OCI-LY7 (cell line): ENCODE data around the gene ENKUR.

Experiments
- EZH2phosphoT487 ChIP-seq: fragments of 200-600 bp; sonication (generic); IDR thresholded peaks from 2 replicates; pipeline ENCODE4 v1.6.1; 2018; ENCODE audit warnings: low read depth, borderline replicate concordance, mild to moderate bottlenecking, mixed run types, antibody characterized with exemption, low read length, moderate library complexity, mixed read lengths
- TF ChIP-seq, protein P1 (sequence below): fragments of 200-600 bp; sonication (generic); conservative IDR thresholded peaks from 2 replicates; pipeline ENCODE4 v1.5.1; 2014; ENCODE audit warnings: mild to moderate bottlenecking, antibody characterized with exemption, low read length, moderate library complexity, mixed read lengths

DNA sequence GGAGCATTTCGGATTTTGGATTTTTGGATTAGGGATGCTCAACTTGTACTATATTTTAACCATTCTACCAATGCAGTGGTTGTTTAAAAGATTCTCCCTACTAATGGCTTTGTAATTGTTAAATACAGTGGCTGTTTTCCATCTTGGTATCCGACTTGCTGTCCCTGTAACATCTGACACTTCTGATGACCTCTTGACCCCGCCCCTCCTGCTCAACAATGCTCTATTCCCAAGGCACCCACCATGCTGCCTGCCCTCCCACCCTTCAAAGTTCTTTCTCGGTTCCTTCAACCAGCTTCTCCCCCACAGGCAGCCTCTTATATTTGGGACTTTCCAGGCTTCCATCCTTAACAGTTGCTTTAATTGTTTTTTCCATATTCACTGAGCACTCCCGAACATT, 65.5 kb downstream of the ENKUR start:
- TF ChIP-seq, protein P1, sequence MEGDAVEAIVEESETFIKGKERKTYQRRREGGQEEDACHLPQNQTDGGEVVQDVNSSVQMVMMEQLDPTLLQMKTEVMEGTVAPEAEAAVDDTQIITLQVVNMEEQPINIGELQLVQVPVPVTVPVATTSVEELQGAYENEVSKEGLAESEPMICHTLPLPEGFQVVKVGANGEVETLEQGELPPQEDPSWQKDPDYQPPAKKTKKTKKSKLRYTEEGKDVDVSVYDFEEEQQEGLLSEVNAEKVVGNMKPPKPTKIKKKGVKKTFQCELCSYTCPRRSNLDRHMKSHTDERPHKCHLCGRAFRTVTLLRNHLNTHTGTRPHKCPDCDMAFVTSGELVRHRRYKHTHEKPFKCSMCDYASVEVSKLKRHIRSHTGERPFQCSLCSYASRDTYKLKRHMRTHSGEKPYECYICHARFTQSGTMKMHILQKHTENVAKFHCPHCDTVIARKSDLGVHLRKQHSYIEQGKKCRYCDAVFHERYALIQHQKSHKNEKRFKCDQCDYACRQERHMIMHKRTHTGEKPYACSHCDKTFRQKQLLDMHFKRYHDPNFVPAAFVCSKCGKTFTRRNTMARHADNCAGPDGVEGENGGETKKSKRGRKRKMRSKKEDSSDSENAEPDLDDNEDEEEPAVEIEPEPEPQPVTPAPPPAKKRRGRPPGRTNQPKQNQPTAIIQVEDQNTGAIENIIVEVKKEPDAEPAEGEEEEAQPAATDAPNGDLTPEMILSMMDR: no peak
- TF ChIP-seq EZH2phosphoT487: no peak
